ENCODE measurements around the gene TSEN2.
A peak's percentile ranks its signal among the peaks of the same experiment; 100 is the strongest.

The TSEN2 gene

GRCh38 chr3:12579905-12580304 is 95.6 kb downstream of the TSEN2 start:
- Histone ChIP-seq H3K27ac (peak overlapping the region in 1 of 2 donors; percentile 24), H3K4me3 (no peak overlapping the region)
- no peak for TF ChIP-seq CTCF (IDR thresholded peaks at IDR 0.05)
- no peak for DNase-seq (ENCODE audit: low spot score)

- TF ChIP-seq CTCF (IDR thresholded peaks at IDR 0.05): no peak
- H3K4me3 ChIP-seq: no peak overlapping the region
- no peak overlapping the region for H3K27ac ChIP-seq
- no peak for DNase-seq (ENCODE audit: low spot score)
These were observed 98.5 kb downstream of the TSEN2 start for GRCh38 chr3:12582730-12583129.

All from coronary artery (tissue), 2 donors.